NCI-H1092 (cell line): ENCODE results near the gene ACAD8.

Source experiments
- DNase-seq: peaks from one replicate; lab custom pipeline; 2025; lab: John Stamatoyannopoulos, UW

ACAD8 gene

GRCh38 chr11:134290646-134291045 lies 37.3 kb downstream of the ACAD8 start:
- DNase-seq = no peak

DNA sequence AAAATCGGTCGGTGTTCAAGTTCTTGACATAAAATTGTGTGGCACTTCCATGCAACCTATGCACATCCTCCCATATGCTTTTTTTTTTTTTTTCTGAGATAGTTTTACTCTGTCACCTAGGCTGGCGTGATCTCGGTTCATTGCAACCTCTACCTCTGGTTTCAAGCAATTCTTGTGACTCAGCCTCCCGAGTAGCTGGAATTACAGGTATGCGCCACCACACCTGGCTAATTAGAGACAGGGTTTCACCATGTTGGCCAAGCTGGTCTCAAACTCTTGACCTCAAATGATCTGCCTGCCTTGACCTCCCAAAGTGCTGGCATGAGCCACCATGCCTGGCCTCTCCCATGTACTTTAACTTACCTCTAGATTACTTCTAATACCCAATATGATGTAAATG lies 37.8 kb downstream of the ACAD8 start:
- no peak for DNase-seq

DNA sequence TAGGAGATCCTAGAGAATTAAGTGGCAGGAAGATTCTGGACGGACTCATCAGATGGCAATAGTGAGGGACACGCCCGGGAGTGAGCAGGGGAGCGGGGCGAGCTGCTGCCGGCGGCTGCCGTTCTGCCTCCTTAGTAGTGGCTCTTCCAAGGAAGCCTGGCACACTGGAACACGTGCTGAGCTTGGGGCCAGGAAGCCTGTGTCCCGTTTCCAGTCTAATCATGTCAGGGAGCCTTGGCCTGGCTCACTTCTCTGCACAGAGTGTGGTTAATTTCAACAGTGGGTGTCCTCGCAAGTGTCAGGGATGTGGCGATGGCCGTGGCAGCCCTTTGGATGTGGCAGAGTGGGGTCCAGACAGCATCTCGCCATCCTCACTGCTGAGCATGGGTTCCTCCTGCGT lies 39.3 kb downstream of the ACAD8 start:
- no peak for DNase-seq

GRCh38 chr11:134293119-134294113 lies 40.0 kb downstream of the ACAD8 start:
- DNase-seq = no peak

- no peak for DNase-seq
Measured at GRCh38 chr11:134294664-134295063, 41.3 kb downstream of the ACAD8 start.

- no peak for DNase-seq
Measured at GRCh38 chr11:134312223-134312622, 58.9 kb downstream of the ACAD8 start.

DNA sequence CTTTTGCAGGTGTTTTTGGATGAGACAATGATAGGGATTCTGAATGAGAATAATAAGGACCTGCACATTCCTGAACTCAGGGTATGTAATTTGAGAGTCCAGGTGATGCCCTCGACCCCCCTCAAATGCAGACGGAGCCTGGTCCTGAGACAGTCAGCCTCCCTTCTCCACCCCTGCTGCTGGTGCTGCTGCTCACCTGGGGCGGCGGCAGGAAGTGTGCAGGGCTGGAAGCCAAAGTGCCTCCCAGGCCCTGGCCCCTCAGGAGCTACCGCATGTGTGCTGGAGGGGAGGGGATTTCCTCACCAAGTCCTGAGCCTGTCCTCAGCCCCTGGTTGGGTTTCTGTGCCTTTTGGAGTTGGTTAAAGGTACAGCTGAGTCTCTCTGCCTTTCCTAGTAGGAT lies 59.4 kb downstream of the ACAD8 start:
- no peak for DNase-seq

DNA sequence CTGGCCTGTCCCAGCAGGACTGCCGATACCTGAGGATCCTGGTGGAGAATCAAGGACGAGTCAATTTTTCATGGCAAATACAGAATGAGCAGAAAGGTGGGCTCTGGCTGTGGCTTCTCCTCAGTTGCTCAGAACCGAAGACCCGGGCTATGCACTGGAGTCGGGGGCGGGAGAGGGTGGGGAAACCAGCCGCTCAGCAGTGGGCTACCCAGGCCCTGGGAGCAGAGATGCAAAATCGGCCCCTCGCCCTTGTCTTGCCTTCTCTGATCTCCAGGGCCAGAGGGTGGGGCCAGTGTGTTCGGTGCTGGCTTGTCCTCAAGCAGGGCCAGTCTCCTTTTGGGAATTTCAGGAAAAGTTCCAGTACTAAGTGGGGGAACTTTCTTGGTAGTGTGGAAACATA lies 60.0 kb downstream of the ACAD8 start:
- DNase-seq = no peak

GRCh38 chr11:134313821-134314607 lies 60.6 kb downstream of the ACAD8 start:
- DNase-seq = no peak
